Measurements from ENCODE around the gene MROH8.

GRCh38 chr20:37205794-37206193, 26.4 kb upstream of the MROH8 start:
- TF ChIP-seq CTCF (IDR thresholded peaks at IDR 0.05) (no peak), POLR2A (IDR thresholded peaks at IDR 0.05) (no peak)
